HEK293 (cell line): ENCODE data around the gene MRPL4.
A peak's percentile ranks its signal among the peaks of the same experiment; 100 is the strongest.

Experiments
- CTCF ChIA-PET: fragments of 350-600 bp; formaldehyde crosslinking; extraction: SDS; loops from one replicate; lab custom pipeline; 2021; ENCODE audit warnings: antibody characterized with exemption; lab: Yijun Ruan, JAX
- POLR2A ChIA-PET: fragments of 300-600 bp; formaldehyde crosslinking; extraction: SDS; loops from one replicate; lab custom pipeline; 2020; ENCODE audit warnings: antibody characterized with exemption, inconsistent platforms; lab: Yijun Ruan, JAX
- H3K27ac ChIP-seq: fragments of 200-500 bp; sonication (Bioruptor generic); 2 replicates; pipeline ENCODE4 v1.5.1; 2014; ENCODE audit warnings: low read depth, low read length, control low read depth, inconsistent platforms; ENCODE audit errors: extremely low read depth
- H3K36me3 ChIP-seq, 2 experiments: fragments of 200-500 bp in 1 of 2; sonication (Bioruptor generic) in 1 of 2; 1 replicate in 1 of 2; 2 replicates in 1 of 2; pipeline ENCODE4 v1.5.1; 2014 to 2017; ENCODE audit warnings: inconsistent platforms in 2 of 2, low read length in 2 of 2; ENCODE audit not compliant: control insufficient read depth in 2 of 2, insufficient read depth in 1 of 2
- H3K4me1 ChIP-seq: fragments of 200-500 bp; sonication (Bioruptor generic); 2 replicates; pipeline ENCODE4 v1.5.1; 2014; ENCODE audit warnings: mild to moderate bottlenecking, low read length, inconsistent platforms; ENCODE audit not compliant: control insufficient read depth, insufficient read depth
- H3K4me3 ChIP-seq: 2 replicates; pipeline ENCODE4 v1.5.1; 2011; ENCODE audit warnings: low read depth, mild to moderate bottlenecking, control low read depth, low read length, moderate library complexity
- H3K9me3 ChIP-seq: fragments of 200-500 bp; sonication (Bioruptor generic); 2 replicates; pipeline ENCODE4 v1.5.1; 2014; ENCODE audit warnings: low read depth, low read length, inconsistent platforms; ENCODE audit not compliant: control insufficient read depth, insufficient read depth
- BCL11A ChIP-seq: fragments of 450-650 bp; formaldehyde crosslinking; IDR thresholded peaks from 2 replicates; pipeline ENCODE4 v1.5.1; 2016; ENCODE audit warnings: low read depth, missing biosample characterization, missing genetic modification characterization
- PRDM1 ChIP-seq: fragments of 450-650 bp; formaldehyde crosslinking; IDR thresholded peaks from 2 replicates; pipeline ENCODE4; 2016; ENCODE audit warnings: missing biosample characterization, missing genetic modification characterization
- PRDM10 ChIP-seq: fragments of 450-650 bp; formaldehyde crosslinking; IDR thresholded peaks from 2 replicates; pipeline ENCODE4 v1.5.1; 2016; ENCODE audit warnings: missing biosample characterization, missing genetic modification characterization
- ZBTB21 ChIP-seq: fragments of 450-650 bp; formaldehyde crosslinking; IDR thresholded peaks from 2 replicates; pipeline ENCODE4 v1.5.1; 2017; ENCODE audit warnings: missing biosample characterization, missing genetic modification characterization
- ZBTB6 ChIP-seq: fragments of 450-650 bp; formaldehyde crosslinking; IDR thresholded peaks from 2 replicates; pipeline ENCODE4 v1.5.1; 2017; ENCODE audit warnings: missing biosample characterization, missing genetic modification characterization
- ZEB2 ChIP-seq: fragments of 450-650 bp; formaldehyde crosslinking; IDR thresholded peaks from 2 replicates; pipeline ENCODE4 v1.5.1; 2016; ENCODE audit warnings: missing biosample characterization, missing genetic modification characterization
- ZFP37 ChIP-seq: fragments of 450-650 bp; formaldehyde crosslinking; IDR thresholded peaks from 2 replicates; pipeline ENCODE4 v1.5.1; 2016; ENCODE audit warnings: missing biosample characterization, missing genetic modification characterization
- ZFP69B ChIP-seq: fragments of 450-650 bp; formaldehyde crosslinking; IDR thresholded peaks from 2 replicates; pipeline ENCODE4 v1.5.1; 2016; ENCODE audit warnings: missing biosample characterization, missing genetic modification characterization
- ZIC2 ChIP-seq: fragments of 450-650 bp; formaldehyde crosslinking; IDR thresholded peaks from 2 replicates; pipeline ENCODE4 v1.5.1; 2016; ENCODE audit warnings: missing biosample characterization, missing genetic modification characterization
- ZNF121 ChIP-seq: fragments of 450-650 bp; formaldehyde crosslinking; IDR thresholded peaks from 2 replicates; pipeline ENCODE4 v1.5.1; 2016; ENCODE audit warnings: missing biosample characterization, missing genetic modification characterization
- ZNF16 ChIP-seq: fragments of 450-650 bp; formaldehyde crosslinking; IDR thresholded peaks from 2 replicates; pipeline ENCODE4 v1.5.1; 2016; ENCODE audit warnings: low read depth, missing biosample characterization, missing genetic modification characterization
- ZNF175 ChIP-seq: fragments of 450-650 bp; formaldehyde crosslinking; IDR thresholded peaks from 2 replicates; pipeline ENCODE4 v1.5.1; 2016; ENCODE audit warnings: missing biosample characterization, missing genetic modification characterization
- ZNF184 ChIP-seq: fragments of 450-650 bp; IDR thresholded peaks from 2 replicates; pipeline ENCODE4 v1.5.1; 2018; ENCODE audit warnings: missing biosample characterization, mild to moderate bottlenecking, missing genetic modification characterization
- ZNF202 ChIP-seq: fragments of 450-650 bp; formaldehyde crosslinking; IDR thresholded peaks from 2 replicates; pipeline ENCODE4 v1.5.1; 2016; ENCODE audit warnings: missing biosample characterization, missing genetic modification characterization, borderline replicate concordance
- ZNF24 ChIP-seq: fragments of 450-650 bp; formaldehyde crosslinking; IDR thresholded peaks from 2 replicates; pipeline ENCODE4 v1.5.1; 2016; ENCODE audit warnings: missing biosample characterization, missing genetic modification characterization
- ZNF394 ChIP-seq: fragments of 450-650 bp; formaldehyde crosslinking; IDR thresholded peaks from 2 replicates; pipeline ENCODE4 v1.5.1; 2016; ENCODE audit warnings: missing biosample characterization, missing genetic modification characterization, mild to moderate bottlenecking, moderate library complexity, borderline replicate concordance
- ZNF426 ChIP-seq: fragments of 450-650 bp; formaldehyde crosslinking; IDR thresholded peaks from 2 replicates; pipeline ENCODE4 v1.5.1; 2017; ENCODE audit warnings: missing biosample characterization, missing genetic modification characterization, mild to moderate bottlenecking, inconsistent platforms, moderate library complexity
- ZNF629 ChIP-seq: fragments of 450-650 bp; formaldehyde crosslinking; IDR thresholded peaks from 2 replicates; pipeline ENCODE4 v1.5.1; 2017; ENCODE audit warnings: missing biosample characterization, missing genetic modification characterization
- ZNF664 ChIP-seq: fragments of 450-650 bp; formaldehyde crosslinking; IDR thresholded peaks from 2 replicates; pipeline ENCODE4 v1.5.1; 2016; ENCODE audit warnings: missing biosample characterization, missing genetic modification characterization
- ZNF677 ChIP-seq: fragments of 450-650 bp; IDR thresholded peaks from 2 replicates; pipeline ENCODE4 v1.5.0; 2018; ENCODE audit warnings: missing biosample characterization, mild to moderate bottlenecking, missing genetic modification characterization, moderate library complexity
- ZNF747 ChIP-seq: fragments of 450-650 bp; formaldehyde crosslinking; IDR thresholded peaks from 2 replicates; pipeline ENCODE4 v1.5.1; 2016; ENCODE audit warnings: missing biosample characterization, missing genetic modification characterization
- ZNF785 ChIP-seq: fragments of 450-650 bp; formaldehyde crosslinking; IDR thresholded peaks from 2 replicates; pipeline ENCODE4 v1.5.1; 2016; ENCODE audit warnings: missing biosample characterization, missing genetic modification characterization
- ZNF837 ChIP-seq: fragments of 450-650 bp; formaldehyde crosslinking; IDR thresholded peaks from 2 replicates; pipeline ENCODE4 v1.5.1; 2016; ENCODE audit warnings: missing biosample characterization, missing genetic modification characterization
- TF ChIP-seq, protein P1 (sequence below): fragments of 450-650 bp; formaldehyde crosslinking; IDR thresholded peaks from 2 replicates; pipeline ENCODE4 v1.5.1; 2016; ENCODE audit warnings: missing biosample characterization, missing genetic modification characterization

Gene MRPL4

DNA sequence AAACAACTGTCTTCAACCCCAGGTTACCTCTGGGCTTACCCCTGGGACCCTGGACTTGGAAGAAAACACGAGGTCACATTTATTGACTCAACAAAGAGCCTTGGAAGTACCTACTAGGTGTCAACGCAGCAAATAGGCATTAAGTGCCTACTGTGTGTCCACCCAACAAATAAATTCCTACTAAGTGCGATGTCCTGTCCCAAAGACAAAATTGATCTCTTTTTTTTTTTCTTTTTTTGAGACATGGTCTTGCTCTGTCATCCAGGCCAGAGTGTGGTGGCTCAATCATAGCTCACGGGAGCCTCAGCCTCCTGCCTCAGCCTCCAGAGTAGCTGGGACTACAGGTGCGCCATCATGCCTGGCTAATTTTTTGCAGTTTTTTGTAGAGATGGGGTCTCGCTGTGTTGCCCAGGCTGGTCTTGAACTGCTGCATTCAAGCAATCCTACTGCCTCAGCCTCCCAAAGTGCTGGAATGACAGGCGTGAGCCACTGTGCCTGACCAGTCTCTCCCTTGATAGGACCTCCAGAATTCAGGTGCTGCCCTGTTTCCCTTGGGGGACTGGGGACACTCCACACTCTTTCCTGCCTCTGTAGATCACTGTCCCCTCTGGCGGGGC, 20.3 kb upstream of the MRPL4 start:
- no peaks in the 10 kb centered on the region for H3K36me3 ChIP-seq
- POLR2A ChIA-PET, result interaction anchor here (0.6 to 1.4 kb wide), 9 partner anchors 8 to 632 kb away, joined by 3 to 5 read pairs (median 3); partner anchors contain the start of genes DNMT1, MRPL4 and UBL5
- H3K4me1 ChIP-seq, result no peaks in the 10 kb centered on the region
- no peaks in the 10 kb centered on the region for H3K9me3 ChIP-seq
- H3K4me3 ChIP-seq, result peak overlapping the region; percentile 78
- no peak overlapping the region for H3K27ac ChIP-seq
- TF ChIP-seq ZNF184 (tag by site-specific recombination), result no peak
- peak; percentile 93 for TF ChIP-seq ZNF121
- peak; percentile 6; the same call in 1 of the 2 replicates for TF ChIP-seq ZNF629
- peak; percentile 89; the same call in 1 of the 2 replicates for TF ChIP-seq ZBTB21 (tag by site-specific recombination)
- peak; percentile 93 for TF ChIP-seq ZBTB6 (tag by site-specific recombination)
- no peak for TF ChIP-seq ZNF664 (tag by site-specific recombination)
- 0 out of 2 replicates have a peak, but pooled peaks have one; percentile 30 for TF ChIP-seq ZEB2 (tag by site-specific recombination)
- CTCF ChIA-PET, result interaction anchor here (0.7 kb wide), 2 partner anchors 10 to 90 kb away, joined by 3 to 5 read pairs; no protein-coding TSS in a partner anchor

DNA sequence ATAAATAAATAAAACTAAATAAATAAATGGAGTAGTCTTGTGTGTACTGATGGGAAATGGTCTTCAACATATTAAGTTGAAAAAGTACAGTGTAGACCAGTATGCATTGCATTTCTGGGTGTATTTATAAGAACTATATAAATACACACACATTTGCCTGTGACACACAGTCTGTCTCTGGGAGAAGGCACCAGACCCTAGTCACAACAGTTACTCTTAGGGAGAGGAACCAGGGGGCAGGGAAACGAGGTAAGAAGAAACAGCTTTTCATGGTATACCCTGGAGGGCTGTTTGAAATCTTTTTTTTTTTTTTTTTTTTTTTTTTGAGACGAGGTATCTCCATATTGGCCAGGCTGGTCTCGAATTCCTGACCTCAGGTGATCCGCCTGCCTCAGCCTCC, 18.1 kb upstream of the MRPL4 start:
- ChIA-PET POLR2A (no interaction called here), CTCF (interaction anchor here (3.8 kb wide), 1 partner anchor 16 kb away, joined by 23 read pairs; no protein-coding TSS in a partner anchor)
- H3K36me3 ChIP-seq, result no peaks in the 10 kb centered on the region
- no peak overlapping the region for H3K4me3 ChIP-seq
- H3K9me3 ChIP-seq, result no peaks in the 10 kb centered on the region
- TF ChIP-seq ZNF24 (tag by site-specific recombination), result no peak
- H3K4me1 ChIP-seq, result no peaks in the 10 kb centered on the region
- no peak overlapping the region for H3K27ac ChIP-seq

- Histone ChIP-seq H3K4me3 (no peak overlapping the region), H3K27ac (no peak overlapping the region), H3K4me1 (no peaks in the 10 kb centered on the region), H3K9me3 (no peaks in the 10 kb centered on the region)
- no peak for TF ChIP-seq ZNF394 (tag by site-specific recombination)
- no peak for TF ChIP-seq ZNF837 (tag by site-specific recombination)
- no peak for TF ChIP-seq ZNF202 (tag by site-specific recombination)
- no peak for TF ChIP-seq ZFP37 (tag by site-specific recombination)
- no peak for TF ChIP-seq ZNF426 (tag by site-specific recombination)
- no peak for TF ChIP-seq BCL11A (tag by site-specific recombination)
- TF ChIP-seq PRDM1 (tag by site-specific recombination), result no peak
- no peak for TF ChIP-seq ZIC2 (tag by site-specific recombination)
- TF ChIP-seq, protein P1, sequence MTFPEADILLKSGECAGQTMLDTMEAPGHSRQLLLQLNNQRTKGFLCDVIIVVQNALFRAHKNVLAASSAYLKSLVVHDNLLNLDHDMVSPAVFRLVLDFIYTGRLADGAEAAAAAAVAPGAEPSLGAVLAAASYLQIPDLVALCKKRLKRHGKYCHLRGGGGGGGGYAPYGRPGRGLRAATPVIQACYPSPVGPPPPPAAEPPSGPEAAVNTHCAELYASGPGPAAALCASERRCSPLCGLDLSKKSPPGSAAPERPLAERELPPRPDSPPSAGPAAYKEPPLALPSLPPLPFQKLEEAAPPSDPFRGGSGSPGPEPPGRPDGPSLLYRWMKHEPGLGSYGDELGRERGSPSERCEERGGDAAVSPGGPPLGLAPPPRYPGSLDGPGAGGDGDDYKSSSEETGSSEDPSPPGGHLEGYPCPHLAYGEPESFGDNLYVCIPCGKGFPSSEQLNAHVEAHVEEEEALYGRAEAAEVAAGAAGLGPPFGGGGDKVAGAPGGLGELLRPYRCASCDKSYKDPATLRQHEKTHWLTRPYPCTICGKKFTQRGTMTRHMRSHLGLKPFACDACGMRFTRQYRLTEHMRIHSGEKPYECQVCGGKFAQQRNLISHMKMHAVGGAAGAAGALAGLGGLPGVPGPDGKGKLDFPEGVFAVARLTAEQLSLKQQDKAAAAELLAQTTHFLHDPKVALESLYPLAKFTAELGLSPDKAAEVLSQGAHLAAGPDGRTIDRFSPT (tag by site-specific recombination), result no peak
- no peak for TF ChIP-seq ZFP69B (tag by site-specific recombination)
- no peak for TF ChIP-seq ZNF677 (tag by site-specific recombination)
- no peak for TF ChIP-seq ZNF785 (tag by site-specific recombination)
- TF ChIP-seq PRDM10 (tag by site-specific recombination), result no peak
- no peak for TF ChIP-seq ZNF16 (tag by site-specific recombination)
- no peak for TF ChIP-seq ZNF747
- no peak for TF ChIP-seq ZNF175
- TF ChIP-seq, all 188 proteins: peak for 0
- CTCF ChIA-PET, result interaction anchor here (0.6 to 3.8 kb wide), 2 partner anchors 15 to 136 kb away, joined by 3 to 23 read pairs; no protein-coding TSS in a partner anchor
- POLR2A ChIA-PET, result no interaction called here
- no peaks in the 10 kb centered on the region for H3K36me3 ChIP-seq
Observed at GRCh38 chr19:10235003-10235402, 17.0 kb upstream of the MRPL4 start.
